ENCODE measurements around the gene PSMC4.

DNA sequence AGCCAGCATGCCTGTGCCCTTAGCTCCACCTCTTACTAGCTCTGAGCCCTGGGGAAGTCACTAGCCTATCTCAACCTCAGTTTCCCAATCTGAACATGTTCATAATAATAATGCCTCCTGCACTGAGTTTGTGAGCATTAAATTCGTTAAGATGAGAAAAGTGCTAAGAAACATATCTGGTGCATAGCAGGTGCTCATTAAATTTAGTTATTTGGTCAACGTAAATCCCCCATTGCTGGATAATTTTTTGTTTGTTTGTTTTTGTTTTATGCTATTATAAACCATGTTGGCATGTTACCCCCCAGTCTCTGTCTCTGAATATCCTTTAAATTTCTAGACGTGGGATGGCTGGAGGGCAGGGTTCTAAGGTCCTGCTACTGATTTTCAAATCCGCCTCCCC lies 47.1 kb upstream of the PSMC4 start:
- no peak for TF ChIP-seq CTCF (IDR thresholded peaks at IDR 0.05)
- no peak for TF ChIP-seq POLR2A (IDR thresholded peaks at IDR 0.05)
- TF ChIP-seq EP300 (IDR thresholded peaks at IDR 0.05), result no peak

Measured in sigmoid colon (tissue), 4 donors.